IPS-11a (cell line): ENCODE results near the gene IGSF9B.

Experiments used
- H3K4me3 ChIP-seq: one replicate; pipeline ENCODE4 v1.5.1; 2013; ENCODE audit warnings: low read depth, low read length, control low read depth

IGSF9B gene

DNA sequence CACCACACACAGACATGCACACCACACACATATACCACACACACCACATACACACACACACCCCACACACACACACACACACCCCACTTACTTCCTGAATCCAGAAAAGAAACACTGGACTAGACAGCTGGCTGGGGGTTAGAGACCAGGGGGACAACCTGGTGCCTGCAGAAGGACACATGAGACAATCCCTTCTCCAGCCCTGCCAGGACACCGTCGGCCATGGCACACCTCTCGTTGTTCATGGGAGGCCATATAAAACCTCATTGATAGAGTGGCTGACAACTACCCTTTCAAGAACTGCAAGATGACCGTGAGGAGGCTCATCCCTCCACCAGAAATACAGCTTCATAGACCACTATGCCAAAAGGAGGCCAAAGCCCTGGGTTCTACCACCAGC, 54.3 kb downstream of the IGSF9B start:
- no peak overlapping the region for H3K4me3 ChIP-seq

DNA sequence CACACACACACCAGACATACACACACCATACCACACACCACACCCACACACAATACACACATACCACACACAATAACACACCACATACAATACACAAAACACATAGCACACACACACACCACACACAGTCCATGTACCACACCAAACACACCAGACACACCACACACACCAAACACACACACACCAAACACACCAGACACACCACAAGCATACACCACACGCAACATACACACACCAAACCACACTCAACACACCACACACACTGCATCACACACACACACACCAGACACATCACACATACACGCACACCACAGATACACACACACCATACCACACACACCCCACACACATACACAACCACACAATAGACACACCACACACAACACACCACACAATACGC, 54.8 kb downstream of the IGSF9B start:
- H3K4me3 ChIP-seq, result no peak overlapping the region

DNA sequence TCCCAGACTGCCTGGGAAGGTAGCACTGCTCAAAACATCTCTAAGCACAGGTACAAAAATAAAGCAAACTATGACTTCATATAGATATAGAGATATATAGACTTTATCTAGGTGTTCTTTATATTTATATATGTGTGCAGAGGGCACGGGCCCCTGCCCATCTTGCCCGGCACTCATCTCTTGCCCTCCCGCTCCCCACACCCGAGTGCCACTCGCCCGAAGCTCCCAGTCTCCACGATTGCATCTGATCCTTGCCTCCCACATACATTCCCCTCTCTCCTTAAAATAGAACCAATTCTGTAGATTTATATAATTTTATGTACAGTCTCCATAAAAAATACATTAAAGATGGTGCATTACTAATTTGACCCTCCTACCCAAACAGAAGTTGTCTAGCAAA, 55.5 kb downstream of the IGSF9B start:
- no peak overlapping the region for H3K4me3 ChIP-seq

DNA sequence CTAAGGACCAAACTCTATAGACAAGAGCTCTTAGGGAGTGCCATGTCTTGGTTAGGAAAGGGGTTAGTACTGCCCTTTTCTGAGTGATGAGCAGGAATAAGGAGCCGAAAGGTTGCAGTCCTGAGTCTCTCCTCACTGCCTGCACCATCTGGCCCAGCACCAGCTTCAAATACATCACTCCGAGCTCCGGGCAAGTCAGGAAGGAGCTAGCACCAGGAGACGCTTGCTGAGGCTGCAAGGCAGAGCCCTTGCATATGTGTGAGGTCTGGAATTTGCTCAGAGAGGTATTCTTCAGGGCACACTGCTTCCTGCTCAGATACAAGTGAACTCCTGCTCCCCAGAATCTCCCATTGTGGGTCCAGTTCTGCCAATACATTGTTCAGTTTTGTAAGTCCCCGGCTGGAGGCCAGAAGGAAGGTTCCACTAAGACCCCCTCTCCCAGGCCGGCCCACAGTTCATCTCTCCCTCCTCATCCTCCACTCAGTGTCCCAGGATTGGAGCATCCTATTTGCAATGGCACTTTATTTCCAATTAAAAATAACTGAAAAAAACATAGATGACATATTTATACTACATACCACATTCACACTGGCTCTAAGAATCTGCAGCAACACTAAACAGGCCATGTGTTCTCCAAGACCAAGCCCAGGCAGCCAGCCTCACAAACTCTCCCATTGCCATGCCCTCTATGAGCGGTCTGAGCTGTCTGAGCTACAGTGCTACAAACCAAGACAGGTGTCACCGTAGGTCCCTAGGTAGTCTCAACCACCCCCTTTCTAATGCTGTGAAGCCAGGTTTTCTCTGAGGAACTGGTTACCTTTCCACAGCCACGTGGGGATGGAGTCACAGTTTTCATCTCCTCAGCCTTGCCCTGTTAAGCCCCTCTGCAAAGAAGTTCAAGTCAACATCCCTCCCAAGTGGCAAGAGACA, 56.3 kb downstream of the IGSF9B start:
- no peak overlapping the region for H3K4me3 ChIP-seq

DNA sequence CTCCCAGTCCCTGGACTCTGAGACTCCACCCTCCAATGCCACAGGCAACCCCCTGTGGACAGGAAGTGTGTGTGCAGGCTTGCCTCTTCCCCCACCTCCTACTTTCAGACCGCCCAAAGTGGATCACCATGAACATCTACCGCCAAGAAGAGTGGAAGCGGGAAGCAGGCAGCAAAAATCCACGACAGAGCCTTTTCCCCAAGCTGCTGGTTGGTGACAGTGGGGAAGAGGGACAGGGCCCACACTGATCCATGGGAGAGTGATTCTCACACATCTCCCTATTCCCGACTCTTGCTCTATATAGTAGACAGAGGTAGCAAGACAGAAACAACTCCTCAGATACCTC, 58.0 kb downstream of the IGSF9B start:
- no peak overlapping the region for H3K4me3 ChIP-seq

DNA sequence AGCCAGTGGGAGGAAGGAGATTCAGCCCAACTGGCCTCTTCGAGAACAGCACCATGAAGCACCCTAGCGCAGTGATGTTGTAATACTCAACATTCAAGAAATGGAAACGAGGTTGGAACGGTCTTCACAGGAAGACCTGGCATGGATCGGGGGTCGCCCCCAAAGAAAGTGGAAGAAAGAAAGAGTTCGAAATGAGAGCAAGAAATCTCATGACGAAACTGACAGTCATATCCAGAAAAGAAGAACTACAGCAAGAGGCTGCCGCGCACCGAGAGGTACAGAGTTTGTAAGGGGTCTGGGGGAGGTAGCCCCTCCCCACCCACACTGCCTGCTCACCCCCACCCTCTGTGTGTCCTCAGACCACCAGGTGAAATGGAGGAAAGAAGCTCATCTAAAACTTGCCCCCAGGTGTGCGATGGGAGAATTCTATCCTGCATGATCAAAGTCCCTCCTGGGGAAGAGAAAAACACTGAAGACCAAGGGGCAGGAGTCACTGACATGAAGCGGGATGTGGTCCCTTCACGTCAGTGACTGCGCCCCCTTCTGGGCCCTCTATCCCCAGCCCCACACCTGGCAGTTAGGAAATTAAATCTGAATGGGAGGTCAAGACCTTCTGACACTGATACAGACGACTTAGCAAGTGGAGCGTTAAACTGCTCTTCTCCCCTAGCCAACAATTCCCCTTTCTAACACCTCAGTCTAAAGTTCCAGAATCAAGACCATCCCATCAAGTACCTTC, 58.6 kb downstream of the IGSF9B start:
- no peak overlapping the region for H3K4me3 ChIP-seq

DNA sequence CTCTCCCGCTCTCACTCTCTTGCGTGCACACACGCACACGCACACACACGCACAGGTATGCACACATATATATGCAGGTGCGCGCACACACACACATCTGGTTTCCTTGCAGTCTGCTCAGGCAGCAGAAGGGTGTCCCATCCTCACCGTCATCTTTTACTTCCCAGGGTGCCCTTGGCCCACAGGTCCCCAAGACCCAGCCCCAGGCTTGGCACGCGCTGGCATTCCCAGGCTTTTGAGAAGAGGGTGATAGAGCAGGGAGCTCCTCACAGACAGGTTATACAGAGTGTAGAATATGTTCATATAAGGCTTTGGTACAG, 59.5 kb downstream of the IGSF9B start:
- no peak overlapping the region for H3K4me3 ChIP-seq

DNA sequence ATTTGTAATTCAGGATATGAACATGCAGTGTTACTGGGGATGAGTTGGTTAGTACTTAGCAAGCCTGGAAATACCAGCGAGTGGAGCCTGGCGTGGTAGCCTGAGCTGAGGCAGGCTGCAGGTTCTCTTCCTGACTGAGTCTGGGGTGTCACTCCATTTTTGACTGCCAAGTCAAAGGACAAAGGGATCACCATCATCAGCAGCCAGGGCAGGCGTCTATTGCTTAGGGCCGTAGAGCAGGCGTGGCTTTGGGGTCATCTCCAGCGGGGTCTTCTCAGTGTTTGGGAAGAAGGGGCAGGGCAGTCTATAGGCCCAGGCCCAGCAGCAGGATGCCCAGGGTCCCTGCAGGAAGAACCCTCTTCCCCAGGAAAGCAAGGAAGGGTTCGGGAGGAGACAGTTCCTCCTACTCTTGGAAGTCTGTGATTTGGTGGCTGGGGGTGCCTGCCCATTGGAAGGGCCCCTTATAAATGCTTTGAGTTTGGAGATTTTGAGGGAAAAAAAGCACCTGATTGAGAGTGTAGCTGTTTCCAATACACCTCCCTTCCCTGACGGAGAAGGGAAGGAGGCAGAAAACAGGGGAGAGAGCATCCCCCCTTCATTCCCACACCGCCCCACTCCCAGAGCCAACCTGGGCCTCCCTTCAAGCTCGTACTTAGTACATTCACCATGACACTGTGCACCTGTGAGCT, 60.0 kb downstream of the IGSF9B start:
- no peak overlapping the region for H3K4me3 ChIP-seq

DNA sequence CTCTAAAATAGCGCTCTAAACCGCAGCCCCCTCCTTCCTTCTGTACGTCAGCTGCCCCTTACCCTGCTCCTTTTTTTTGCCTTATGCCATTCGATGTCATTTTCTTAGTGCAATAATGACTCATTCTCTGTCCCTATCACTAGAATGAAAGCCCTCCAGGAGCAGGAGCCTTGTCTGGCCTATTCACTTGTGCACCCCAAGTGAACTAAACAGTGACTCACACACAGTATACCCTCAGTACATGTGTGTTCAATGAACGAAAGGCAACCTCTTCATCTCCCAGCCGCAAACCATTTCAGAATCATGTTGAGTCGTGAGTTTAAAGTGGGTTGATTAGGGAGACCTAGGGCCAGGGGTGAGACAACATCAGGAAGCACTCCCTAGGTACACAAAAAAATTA, 60.7 kb downstream of the IGSF9B start:
- no peak overlapping the region for H3K4me3 ChIP-seq

DNA sequence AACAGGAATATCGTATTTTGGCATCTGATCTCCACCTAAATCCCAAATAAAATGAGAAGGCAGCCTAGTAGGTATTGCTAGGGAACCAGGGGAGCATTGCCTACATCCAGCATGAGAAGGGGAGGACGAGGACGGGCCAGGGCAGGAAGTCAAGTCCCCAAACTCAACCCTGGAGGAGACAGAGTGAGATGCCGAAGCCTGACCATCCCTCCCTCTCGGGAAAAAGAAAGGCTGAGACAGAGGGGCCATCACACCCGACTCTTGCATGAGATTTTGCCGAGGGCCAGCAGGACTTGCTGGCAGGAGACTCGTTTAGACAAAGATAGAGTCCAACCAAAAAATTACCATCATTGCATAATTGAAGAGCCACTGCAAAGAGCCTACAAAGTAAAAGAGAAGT, 61.2 kb downstream of the IGSF9B start:
- H3K4me3 ChIP-seq, result no peak overlapping the region

DNA sequence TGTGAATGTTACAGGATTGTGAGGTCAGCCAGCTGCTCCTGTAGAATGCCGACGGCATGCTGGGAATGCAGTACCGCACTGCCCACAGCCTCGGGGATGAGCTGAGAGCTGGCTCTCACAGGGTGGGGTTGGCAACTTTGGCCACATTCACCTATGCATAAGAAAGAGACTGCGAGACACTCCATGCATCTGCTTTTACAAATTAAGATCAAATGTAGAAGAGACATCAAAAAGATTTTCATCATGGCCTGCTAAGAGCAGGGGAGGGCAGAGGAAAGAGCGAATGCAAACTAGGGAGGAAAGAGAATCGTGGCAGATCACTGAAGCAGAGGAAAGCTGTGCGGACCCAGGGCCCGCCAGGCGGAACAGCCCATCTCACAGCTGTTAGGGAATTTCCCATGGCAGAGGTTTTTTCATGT, 61.7 kb downstream of the IGSF9B start:
- no peak overlapping the region for H3K4me3 ChIP-seq

DNA sequence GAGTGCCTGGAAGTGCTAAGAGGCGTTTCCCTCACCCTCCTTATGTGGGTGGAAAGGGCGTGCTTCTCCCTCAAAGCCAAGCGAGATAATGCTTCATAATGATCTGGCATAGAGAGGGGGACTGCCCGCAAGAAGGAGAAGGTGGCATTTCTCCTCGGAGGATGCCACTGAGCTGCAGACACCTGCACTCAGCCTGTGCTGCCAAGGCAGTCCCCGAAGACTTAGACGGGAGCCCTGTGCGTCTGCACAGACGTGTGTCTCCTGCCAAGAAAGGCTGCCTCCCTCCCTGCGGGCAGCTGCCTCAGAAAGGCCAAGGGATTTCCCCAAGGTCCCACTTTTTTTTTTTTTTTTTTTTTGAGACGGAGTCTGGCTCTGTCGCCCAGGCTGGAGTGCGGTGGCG, 63.4 kb downstream of the IGSF9B start:
- H3K4me3 ChIP-seq, result no peak overlapping the region

DNA sequence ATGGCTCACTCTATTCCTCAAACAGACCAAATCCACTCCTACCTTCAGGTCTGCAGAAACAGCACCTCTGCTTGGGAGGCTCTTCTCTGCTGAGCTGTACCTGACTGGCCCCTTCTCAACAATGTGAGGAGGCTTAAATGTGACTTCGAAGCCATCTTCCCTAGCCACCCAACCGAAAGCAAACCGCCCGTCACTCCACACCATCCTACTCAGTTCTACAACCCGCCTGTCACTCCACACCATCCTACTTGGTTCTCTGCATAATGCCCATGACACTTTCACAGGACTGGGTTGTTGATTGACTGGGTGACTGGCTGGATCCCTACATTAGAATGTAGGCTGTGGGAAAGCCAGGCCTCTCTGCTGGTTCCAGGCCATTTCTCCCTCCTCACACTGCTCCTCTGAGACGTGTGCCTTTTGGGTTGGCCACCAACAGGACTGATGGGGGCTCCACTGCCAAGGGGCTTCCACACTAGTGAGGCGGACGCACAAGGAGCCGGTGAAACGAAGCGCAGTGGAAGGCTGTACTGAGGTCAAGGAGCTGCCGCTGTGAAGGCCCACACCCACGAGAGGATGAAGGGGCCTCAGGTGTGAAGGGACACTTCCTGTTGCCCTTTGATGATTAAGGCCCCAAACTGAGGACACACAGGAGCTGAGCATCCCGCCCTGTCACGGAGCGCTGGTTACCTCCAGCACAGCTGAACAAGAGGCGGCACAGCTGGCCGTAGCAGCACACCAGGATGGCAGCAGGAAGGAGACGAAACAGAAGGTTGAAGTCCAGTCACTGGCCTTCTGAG, 64.0 kb downstream of the IGSF9B start:
- no peak overlapping the region for H3K4me3 ChIP-seq

DNA sequence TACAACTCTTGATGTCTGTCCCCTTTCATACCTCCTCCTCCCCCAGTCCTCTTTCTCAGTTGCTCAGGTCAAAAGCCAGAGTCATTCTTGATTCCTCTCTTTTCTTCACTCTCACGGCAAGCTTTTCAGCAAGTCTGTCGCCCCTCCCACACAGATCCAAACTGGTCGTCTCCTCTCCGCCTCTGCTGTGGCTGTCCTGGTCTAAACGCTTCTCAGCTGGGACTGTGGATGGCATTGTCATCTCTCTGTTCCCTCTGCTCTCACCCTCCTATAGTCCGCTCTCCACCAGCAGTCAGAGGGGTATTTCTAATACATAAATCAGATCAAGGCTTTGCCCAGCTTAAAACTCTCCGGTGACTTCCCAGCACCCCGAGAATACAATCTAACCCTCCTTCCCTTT, 64.6 kb downstream of the IGSF9B start:
- no peak overlapping the region for H3K4me3 ChIP-seq

DNA sequence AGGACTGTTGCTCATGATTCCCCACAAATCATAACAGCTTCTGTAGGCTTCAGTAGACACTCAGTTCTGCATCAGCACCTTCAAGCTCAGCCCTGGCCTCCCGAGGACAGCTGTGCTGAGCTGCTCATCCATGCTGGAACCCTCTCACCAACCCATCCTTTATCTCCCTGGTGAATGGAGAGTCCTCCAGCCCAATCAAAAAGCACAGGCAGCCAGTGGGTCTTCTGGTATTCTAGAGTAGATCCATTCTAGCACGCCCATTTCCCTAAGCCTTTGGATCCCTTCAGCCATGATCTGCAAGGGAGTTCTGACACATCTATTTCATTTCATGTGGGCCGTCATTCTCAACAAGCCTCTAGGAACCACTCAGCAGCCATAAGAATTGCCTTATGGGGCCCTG, 66.9 kb downstream of the IGSF9B start:
- H3K4me3 ChIP-seq, result no peak overlapping the region

DNA sequence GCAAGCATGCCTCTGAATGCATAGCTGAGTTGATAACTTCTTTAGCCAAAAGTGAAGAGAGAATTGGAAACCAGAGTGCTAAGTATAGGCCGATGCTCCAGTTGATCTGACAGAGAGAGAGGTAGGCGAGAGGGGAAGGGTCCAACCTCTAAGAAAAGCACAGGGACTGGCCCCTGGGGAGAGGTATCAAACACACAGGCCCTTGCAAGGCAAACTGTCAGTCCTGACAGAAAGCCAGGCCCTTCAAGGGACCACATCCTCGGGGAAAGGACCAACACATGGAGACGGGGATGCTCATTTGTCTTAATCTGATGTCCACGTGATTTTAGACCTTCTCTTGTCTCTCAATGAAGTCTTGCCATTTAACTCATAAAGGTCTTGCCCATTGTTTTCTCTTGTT, 67.6 kb downstream of the IGSF9B start:
- H3K4me3 ChIP-seq, result no peak overlapping the region

DNA sequence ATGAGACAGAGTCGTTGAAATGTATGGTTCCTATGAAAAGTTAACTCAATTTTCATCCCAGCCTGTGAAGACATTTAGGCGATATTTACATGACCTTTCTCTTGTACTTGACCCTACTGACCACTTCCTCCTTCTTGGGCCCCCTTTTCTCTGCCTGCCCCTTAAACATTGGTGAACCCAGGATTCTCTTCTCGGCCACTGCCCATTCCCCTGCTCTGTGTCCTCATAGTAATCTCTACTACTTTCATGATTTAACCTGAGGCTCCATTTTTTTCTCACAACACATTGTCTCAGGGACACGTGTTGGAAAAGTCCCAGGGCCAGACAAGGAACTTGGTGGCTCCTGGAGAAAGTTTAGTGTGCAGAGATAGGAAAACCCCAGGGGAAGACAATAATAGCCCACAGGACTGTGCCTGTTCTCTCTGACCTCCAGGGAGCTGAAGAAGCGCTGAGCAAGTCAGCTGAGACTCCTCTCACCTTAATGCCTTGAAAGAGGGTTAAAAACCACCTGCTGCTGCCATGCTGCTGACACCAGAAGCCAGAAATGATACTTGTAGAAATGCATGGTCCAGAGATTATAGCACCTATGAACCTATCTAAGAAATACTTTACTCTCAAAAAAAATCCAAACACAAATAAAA, 69.0 kb downstream of the IGSF9B start:
- H3K4me3 ChIP-seq, result no peak overlapping the region

DNA sequence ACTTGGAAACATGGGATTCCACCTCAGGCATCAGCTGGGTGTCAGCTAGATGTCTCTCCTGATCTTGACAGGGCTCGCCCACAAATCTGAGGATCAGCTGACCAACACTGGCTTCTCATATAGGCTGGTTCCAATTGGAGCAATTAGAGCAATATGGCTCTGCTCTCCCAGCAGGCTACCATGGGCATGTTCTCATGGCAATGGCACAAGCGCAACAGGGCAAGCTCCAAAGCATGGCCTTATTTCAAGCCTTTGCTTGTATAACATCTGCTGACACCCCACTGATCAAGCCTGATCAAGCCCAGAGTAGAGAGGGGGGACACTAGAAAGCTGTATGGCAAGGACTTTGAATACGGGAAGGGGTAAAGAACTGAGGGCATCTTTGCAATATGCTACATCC, 70.7 kb downstream of the IGSF9B start:
- no peak overlapping the region for H3K4me3 ChIP-seq

DNA sequence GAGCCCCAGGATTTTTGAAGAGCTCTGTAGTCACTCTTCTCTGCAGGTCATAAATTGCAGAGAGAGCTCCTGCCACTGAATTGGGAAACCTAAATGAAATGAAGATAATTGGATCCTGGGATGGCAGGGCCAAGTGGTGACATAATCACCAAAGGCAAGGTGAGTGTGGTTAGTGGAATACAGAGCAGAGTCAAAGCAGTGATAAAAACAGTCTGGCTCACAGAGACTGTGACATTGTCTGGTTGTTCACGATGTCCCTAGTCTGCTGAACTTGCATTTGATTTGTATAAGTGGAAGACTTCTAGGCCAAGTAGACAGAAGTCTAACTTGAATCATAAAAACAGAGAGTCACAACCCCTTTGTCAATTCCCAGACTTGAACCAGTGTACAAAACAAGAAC, 84.6 kb downstream of the IGSF9B start:
- H3K4me3 ChIP-seq, result no peak overlapping the region

DNA sequence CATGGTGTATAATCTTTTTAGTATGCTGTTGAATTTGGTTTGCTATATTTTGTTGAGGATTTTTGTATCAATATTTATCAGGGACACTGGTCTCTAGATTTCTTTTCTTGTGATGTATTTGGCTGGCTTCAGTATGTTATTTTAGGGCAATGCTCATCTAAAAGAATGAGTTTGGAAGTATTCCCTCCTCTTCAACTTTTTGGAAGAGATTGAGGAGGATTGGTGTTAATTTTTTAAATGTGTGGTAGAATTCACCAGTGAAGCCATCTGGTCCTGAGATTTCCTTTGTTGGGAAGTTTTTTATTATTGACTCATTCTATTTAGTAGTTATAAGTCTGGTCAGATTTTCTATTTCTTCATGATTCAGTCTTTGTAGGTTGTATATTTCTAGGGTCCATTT, 89.3 kb downstream of the IGSF9B start:
- H3K4me3 ChIP-seq, result no peak overlapping the region

DNA sequence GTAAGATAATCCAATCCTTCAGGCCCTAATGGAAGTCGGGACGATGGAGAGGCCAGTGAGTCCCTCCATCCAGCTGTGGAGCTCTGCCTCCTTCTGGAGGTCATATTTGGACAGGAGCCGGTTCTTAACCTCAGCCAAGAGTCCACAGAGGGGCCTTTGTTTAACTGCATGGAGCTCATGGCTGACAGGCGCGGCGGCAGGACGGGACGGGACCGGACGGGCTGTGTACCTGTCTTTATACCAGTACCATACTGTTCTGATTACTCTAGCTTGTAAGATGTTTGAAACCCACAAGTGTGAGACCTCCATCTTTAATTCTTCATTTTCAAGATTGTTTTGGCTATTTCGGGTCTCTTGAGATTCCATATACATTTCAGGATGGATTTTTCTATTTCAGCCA, 91.3 kb downstream of the IGSF9B start:
- no peak overlapping the region for H3K4me3 ChIP-seq
